ENCODE measurements around the gene KLHL29. TPM values are rescaled to one million over a fixed set of nuclear protein-coding genes. Genes with fewer than 3 reads are reported as not detected.

Gene KLHL29
- total RNA-seq, 1 donor from 2014 or later: 5.5 TPM

GRCh38 chr2:23682481-23682880 lies 297.5 kb downstream of the KLHL29 start:
- peaks cover 10% of the 10 kb centered on the region for H3K9me3 Mint-ChIP-seq (ENCODE audit: unreplicated experiment)
- H3K4me3 ChIP-seq (ENCODE audit: insufficient read depth, low read depth, low read length): no peak overlapping the region
- no peaks in the 10 kb centered on the region for H3K4me1 Mint-ChIP-seq (ENCODE audit: low read depth, unreplicated experiment)
- no peak overlapping the region for H3K4me3 Mint-ChIP-seq (ENCODE audit: unreplicated experiment)
- no peaks in the 10 kb centered on the region for H3K27me3 ChIP-seq (ENCODE audit: insufficient read depth, low read length)
- no peaks in the 10 kb centered on the region for H3K79me2 ChIP-seq (ENCODE audit: insufficient read depth, low read length)
- no peaks in the 10 kb centered on the region for H3K4me1 ChIP-seq (ENCODE audit: insufficient read depth, low read length)
- H4K20me1 ChIP-seq (ENCODE audit: insufficient read depth, low read length): no peaks in the 10 kb centered on the region
- H3K9ac ChIP-seq (ENCODE audit: low read length): no peak overlapping the region
- no peak overlapping the region for H3K27ac Mint-ChIP-seq (ENCODE audit: unreplicated experiment)
- TF ChIP-seq EZH2 (IDR thresholded peaks at IDR 0.05; ENCODE audit: insufficient read depth, low read length): no peak
- TF ChIP-seq CTCF (IDR thresholded peaks at IDR 0.05; ENCODE audit: insufficient read depth, low read depth, low read length): no peak
- no peak overlapping the region for H2AFZ ChIP-seq (ENCODE audit: low read depth, low read length)
- no peak overlapping the region for H3K27ac ChIP-seq (ENCODE audit: low read depth, low read length)
- H3K9me3 ChIP-seq (ENCODE audit: insufficient read depth, low read depth, low read length): no peaks in the 10 kb centered on the region
- peaks cover 34% of the 10 kb centered on the region for H3K27me3 Mint-ChIP-seq (ENCODE audit: low read depth, unreplicated experiment)
- H3K36me3 ChIP-seq (ENCODE audit: insufficient read depth, low read length): no peaks in the 10 kb centered on the region
- DNase-seq (ENCODE audit: low read depth) (no peak), FAIRE-seq (no peak)
- H3K36me3 Mint-ChIP-seq (ENCODE audit: low read depth, unreplicated experiment): peaks cover 15% of the 10 kb centered on the region
- no peak overlapping the region for H3K4me2 ChIP-seq (ENCODE audit: low read length)

- H3K9me3 Mint-ChIP-seq (ENCODE audit: unreplicated experiment): peaks cover 6% of the 10 kb centered on the region
- no peak overlapping the region for H3K27ac Mint-ChIP-seq (ENCODE audit: unreplicated experiment)
- Histone ChIP-seq H4K20me1 (ENCODE audit: insufficient read depth, low read length) (no peaks in the 10 kb centered on the region), H3K36me3 (ENCODE audit: insufficient read depth, low read length) (no peaks in the 10 kb centered on the region), H3K9me3 (ENCODE audit: insufficient read depth, low read depth, low read length) (no peaks in the 10 kb centered on the region), H3K9ac (ENCODE audit: low read length) (no peak overlapping the region), H3K4me1 (ENCODE audit: insufficient read depth, low read length) (no peaks in the 10 kb centered on the region), H3K27me3 (ENCODE audit: insufficient read depth, low read length) (no peaks in the 10 kb centered on the region), H2AFZ (ENCODE audit: low read depth, low read length) (no peak overlapping the region), H3K4me2 (ENCODE audit: low read length) (no peak overlapping the region), H3K79me2 (ENCODE audit: insufficient read depth, low read length) (no peaks in the 10 kb centered on the region), H3K4me3 (ENCODE audit: insufficient read depth, low read depth, low read length) (no peak overlapping the region), H3K27ac (ENCODE audit: low read depth, low read length) (no peak overlapping the region)
- no peak overlapping the region for H3K4me3 Mint-ChIP-seq (ENCODE audit: unreplicated experiment)
- FAIRE-seq: no peak
- H3K36me3 Mint-ChIP-seq (ENCODE audit: low read depth, unreplicated experiment): peaks cover 11% of the 10 kb centered on the region
- H3K27me3 Mint-ChIP-seq (ENCODE audit: low read depth, unreplicated experiment): peaks cover 29% of the 10 kb centered on the region
- no peak for DNase-seq (ENCODE audit: low read depth)
- TF ChIP-seq CTCF (IDR thresholded peaks at IDR 0.05; ENCODE audit: insufficient read depth, low read depth, low read length) (no peak), EZH2 (IDR thresholded peaks at IDR 0.05; ENCODE audit: insufficient read depth, low read length) (no peak)
- no peaks in the 10 kb centered on the region for H3K4me1 Mint-ChIP-seq (ENCODE audit: low read depth, unreplicated experiment)
Observed at GRCh38 chr2:23683001-23683400, 298.0 kb downstream of the KLHL29 start.

GRCh38 chr2:23684395-23685176 lies 299.6 kb downstream of the KLHL29 start:
- Histone ChIP-seq H3K4me2 (ENCODE audit: low read length) (no peak overlapping the region), H3K79me2 (ENCODE audit: insufficient read depth, low read length) (no peaks in the 10 kb centered on the region), H4K20me1 (ENCODE audit: insufficient read depth, low read length) (no peaks in the 10 kb centered on the region), H3K27me3 (ENCODE audit: insufficient read depth, low read length) (no peaks in the 10 kb centered on the region), H3K9ac (ENCODE audit: low read length) (no peak overlapping the region), H2AFZ (ENCODE audit: low read depth, low read length) (no peak overlapping the region), H3K27ac (ENCODE audit: low read depth, low read length) (no peak overlapping the region), H3K36me3 (ENCODE audit: insufficient read depth, low read length) (no peaks in the 10 kb centered on the region), H3K9me3 (ENCODE audit: insufficient read depth, low read depth, low read length) (no peaks in the 10 kb centered on the region), H3K4me3 (ENCODE audit: insufficient read depth, low read depth, low read length) (no peak overlapping the region), H3K4me1 (ENCODE audit: insufficient read depth, low read length) (no peaks in the 10 kb centered on the region)
- TF ChIP-seq EZH2 (IDR thresholded peaks at IDR 0.05; ENCODE audit: insufficient read depth, low read length) (no peak), CTCF (IDR thresholded peaks at IDR 0.05; ENCODE audit: insufficient read depth, low read depth, low read length) (no peak)
- H3K4me3 Mint-ChIP-seq (ENCODE audit: unreplicated experiment): no peak overlapping the region
- DNase-seq (ENCODE audit: low read depth): no peak
- H3K27me3 Mint-ChIP-seq (ENCODE audit: low read depth, unreplicated experiment): peaks cover 25% of the 10 kb centered on the region
- FAIRE-seq: no peak
- H3K36me3 Mint-ChIP-seq (ENCODE audit: low read depth, unreplicated experiment): peaks cover 14% of the 10 kb centered on the region
- no peaks in the 10 kb centered on the region for H3K4me1 Mint-ChIP-seq (ENCODE audit: low read depth, unreplicated experiment)
- H3K27ac Mint-ChIP-seq (ENCODE audit: unreplicated experiment): no peak overlapping the region
- peaks cover 2% of the 10 kb centered on the region for H3K9me3 Mint-ChIP-seq (ENCODE audit: unreplicated experiment)
